OCI-M1 (cell line): ENCODE data around the gene MBP.

Experiments used
- DNase-seq: peaks from one replicate; lab custom pipeline; 2025; lab: John Stamatoyannopoulos, UW

MBP gene

DNA sequence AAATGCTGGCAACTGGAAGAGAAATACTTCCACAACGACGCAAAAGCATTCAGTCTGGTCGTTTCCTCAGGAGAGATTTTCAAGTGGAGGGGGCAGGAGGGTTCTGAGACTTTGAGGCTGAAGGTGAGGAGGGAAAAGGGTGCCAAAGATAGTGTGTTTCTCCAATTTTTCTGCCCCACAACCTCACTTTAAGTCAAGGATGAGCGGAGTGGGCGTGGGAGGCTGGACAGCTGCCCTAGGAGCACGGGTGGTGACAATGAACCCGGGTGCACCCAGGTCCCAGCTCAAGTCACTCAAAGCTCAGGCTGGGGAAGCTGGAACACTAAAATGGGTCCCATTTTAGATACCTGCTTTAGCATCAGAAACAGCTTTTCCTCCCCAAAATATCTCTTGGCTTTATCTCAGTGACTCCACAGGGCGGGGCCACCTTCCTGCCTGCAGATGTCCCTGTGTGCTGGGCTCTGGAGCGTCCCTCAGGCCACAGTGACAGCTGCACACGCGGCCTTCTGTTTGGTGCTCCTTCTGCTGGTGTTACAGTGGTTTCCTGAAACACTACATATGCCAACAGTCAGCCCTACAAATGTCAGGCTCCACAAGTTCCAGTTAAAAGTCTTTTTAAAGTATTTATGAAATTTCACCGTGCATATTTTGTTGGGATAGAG is 1.4 kb upstream of the MBP start:
- peak; percentile 82 for DNase-seq

DNA sequence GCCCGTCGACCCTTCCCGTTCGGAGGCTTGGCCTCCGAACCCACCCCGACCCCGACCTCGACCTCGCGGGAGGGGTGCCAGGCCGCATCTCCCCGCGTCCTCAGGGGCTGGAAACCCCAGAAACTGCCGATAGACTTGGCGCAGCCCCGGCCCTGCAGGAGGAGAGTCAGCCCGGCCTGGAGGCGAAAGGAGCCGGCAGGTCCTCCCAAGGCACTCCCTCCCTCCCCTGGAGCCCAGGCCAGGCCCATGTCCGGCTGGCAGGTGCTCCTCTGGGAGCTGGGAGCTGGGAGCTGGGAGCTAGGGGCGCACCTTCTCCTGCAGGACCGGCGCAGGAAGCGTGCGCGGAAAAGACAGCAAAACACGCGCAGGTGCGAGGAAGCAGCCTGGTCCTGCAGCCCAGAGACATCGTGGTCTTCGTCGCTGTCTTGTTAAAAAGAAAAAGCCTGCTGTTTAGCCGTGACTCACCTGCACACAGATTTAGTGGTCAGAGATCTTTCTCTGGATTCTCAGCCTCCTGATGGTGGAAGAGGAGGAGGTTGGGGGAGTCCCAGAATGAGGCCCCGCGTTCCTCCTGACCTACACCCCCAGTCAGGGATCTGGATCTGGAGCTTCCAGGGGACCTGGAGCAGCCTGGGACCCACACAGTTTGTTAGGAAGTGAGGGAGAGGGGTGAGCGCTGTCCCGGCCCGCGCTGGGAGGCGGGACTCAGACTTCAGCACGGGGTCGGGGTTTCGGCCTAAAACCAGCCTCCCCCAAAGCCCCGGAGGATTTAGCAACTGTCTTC is 660 bp upstream of the MBP start:
- DNase-seq: no peak

DNA sequence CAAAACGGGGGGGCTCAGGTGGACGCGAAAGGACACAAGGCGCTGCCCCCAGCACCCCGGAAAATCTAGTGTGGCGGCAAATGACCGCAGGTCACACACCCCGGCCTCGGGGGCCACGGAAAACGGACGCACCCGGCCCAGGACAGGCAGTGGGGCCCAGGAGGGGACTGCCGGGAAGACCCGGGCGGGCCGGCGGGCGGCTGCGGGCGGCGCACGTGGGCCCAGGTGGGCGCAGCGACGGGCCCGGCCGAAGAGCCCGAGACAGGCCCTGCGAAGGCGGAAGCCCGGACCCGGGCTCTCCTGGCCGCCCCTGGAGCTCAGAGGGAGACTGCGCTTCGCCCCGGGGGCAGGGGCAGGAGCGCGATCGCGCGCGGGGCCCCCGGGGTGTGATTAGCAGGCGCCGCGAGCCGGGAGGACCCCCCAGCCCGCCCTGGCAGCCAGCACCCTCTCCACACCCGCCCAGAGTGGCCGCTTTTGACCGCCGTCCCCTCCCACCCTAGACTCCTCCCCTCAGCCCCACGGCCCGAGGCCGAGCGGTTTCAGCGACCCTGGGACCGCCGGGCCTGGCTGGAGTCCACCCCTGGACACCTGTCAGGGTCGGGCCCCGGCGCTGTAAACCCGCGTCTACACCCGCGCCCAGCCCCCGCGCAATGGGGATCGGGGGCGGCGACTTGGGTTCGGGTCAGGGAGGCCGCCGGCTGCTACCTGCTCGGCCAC is 773 bp downstream of the MBP start:
- peak; percentile 59 for DNase-seq

DNA sequence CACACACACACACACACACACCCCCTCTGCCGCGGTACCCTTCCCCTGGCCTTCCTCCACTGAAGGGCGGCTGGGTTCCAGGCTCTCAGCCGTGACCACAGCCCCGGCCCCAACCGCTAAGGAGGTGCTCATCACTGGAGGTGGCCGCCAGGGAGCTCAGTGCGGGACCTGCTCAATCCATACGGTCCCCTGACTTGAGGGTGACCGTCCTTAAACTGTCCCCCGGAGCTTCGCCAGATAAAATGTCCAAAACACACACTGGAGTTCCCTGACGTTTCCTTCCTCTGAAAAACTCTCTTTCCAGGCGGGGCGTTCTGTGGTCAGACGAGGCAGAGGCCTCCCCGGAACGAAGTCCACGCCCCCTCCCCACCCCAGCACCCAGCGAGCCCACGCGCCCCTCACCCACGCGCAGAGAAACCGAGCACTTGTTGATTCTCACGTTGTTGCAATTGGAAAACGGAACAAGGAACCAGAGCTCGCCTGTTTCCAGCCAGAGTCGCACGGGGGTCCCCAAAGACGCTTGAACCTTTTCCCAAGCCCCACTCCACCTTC is 1.4 kb downstream of the MBP start:
- peak; percentile 60 for DNase-seq

DNA sequence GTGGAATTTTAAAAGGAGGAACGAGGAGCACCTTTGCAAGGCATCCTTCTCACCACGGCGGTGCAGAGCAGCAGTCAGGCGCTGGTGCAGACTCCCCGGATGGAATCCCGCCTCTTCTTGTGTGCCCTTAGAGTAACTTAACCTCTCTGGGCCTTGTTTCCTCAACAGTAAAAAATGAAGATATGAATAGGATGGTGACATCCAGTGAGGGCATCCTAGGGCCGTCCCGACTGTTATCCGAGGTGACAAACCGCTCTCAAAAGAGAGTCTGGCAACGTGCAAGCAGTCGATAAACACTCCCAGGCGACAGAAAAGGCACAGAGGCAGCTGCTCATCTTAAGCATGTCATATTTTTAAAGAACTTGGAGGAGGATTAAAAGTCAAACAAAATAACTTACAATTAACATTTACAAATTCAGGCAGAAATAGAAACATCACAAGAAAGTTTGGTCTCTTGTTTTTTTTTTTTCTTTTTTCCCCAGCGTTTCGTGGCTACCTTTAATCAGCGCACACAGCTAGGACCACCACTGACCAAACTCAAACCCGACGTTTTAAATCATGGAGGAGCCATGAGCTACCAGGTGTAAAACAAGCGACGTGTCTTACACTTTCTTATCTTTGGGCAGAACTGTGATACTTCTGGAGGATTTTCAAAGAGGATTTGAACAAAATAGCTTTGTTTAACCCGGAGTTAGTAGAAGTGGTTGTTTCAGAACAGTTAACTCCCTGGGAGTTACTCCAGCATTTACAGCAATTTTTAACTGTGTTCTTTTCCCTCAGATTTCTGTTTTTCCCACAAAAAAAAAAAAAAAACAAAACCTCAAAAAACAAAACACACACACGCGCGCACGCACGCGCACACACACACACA is 2.1 kb downstream of the MBP start:
- DNase-seq: peak; percentile 59

DNA sequence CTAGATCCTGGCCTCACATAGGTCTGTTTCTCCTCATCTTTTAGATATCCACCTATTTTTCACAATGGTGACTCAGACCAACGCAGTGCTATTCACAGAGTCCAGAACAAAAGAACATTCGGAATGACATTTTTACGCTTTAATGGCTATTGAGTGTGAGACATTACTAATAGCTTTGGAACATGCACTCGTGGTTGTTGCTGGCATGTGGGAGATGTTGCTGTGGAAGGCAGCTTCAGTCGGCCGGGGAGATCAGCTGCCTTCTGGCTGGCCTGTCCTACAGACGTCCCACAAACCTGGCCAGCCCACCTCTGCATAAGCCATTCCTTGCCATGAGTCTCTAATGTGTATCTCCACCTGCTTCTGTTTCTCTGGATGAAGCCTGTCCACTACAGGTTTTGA is 3.4 kb downstream of the MBP start:
- no peak for DNase-seq

DNA sequence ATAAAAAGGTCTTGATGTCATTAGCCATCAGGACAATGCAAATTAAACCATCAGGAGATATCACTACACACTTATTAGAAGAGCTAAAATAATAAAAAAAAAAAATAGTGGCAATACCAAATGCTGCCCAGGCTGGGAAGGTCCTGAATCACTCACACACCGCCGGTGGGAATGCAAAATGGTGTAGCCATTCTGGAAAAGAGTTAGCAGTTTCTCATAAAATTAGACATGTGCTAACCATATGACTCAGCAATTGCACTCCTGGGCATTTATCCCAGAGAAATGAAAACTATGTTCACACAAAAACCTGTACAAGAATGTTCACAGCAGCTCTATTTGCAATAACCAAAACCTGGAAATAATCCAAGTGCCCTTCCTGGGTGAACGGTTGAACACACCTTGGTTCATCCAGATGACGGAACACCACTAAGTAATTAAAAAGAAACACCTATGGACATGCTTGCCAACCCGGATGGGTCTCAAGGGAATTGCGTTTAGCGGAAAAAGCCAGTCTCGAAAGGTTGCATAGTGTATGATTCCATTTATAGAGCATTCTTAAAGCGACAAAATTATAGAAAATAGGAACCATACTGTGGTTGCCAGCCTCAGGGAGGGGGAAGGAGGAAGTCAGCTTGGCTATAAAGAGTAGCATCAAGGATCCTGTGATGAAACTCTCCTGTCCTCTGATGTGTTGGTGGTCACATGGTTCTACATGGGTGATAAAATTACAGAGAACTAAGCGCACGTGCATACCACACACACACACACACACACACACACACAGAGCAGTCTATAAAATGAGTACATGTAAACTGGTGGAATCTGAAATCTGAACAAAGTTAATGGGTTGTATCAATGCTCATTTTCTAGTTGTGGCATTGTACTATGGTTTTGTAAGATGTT is 4.6 kb downstream of the MBP start:
- DNase-seq: peak; percentile 78

DNA sequence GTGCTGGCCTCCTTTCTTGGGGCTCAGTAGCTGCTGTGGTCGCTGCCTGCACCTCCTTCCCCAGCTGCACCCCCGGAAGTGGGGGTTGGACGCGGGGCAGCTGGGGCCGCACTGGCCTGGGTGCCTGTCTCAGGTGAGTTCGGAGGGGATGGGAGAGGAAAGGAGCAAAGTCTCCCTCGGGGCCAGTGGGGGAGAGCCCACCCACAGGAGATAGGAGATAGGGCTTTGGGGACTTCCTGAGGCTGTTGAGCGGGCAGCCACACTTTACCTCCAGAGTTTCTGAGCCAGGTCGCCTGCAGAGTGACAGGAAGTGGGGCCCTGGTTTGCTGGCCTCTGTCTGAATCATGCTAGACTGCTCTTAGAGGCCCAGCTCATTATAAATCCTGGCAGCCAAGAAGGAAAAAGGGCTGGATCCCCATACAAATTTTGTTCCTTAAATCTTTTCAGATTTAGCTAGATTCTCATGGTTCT is 8.1 kb downstream of the MBP start:
- no peak for DNase-seq

DNA sequence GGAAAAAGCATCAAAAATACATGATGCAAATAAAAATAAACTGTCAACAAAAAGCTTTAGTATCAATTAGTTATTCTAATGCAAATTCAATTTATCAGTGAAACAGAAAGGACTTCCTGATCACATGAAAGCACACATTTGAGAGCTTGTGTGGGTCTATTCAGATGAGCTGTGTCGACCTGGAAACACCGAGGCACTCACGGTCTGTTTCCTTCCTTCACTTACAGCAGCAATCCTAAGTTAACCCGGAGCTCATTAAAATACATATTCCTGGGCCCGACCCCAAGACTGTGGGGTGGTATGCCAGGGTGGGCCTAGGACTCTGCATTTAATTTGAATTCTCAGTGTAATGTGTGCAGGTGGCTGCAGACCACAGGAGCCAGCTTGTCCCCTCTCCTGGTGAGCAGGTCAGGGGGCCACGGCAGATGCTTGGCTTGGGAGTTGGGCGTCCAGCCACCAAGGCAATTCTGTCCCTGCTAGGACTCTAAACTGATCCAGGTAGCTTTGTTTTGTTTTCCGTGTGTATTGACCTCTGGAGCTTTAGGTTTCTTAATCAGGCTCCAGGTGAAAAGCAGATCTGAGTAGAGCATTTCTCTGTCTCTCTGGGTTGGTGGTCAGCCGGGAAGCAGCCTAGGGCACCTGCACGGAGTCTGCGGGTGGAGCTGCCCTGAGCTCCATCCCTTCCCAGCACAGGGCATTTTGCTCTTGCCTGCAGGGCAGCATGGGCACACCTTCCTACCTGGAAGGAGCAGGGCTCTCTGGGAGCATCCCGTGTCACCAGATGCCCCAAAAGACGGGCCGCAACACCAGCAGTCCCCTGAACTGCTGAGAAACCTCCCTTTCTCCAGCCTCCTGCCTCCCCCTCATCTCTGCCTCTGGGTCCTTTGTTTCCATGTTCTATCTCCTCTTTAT is 9.0 kb downstream of the MBP start:
- no peak for DNase-seq

DNA sequence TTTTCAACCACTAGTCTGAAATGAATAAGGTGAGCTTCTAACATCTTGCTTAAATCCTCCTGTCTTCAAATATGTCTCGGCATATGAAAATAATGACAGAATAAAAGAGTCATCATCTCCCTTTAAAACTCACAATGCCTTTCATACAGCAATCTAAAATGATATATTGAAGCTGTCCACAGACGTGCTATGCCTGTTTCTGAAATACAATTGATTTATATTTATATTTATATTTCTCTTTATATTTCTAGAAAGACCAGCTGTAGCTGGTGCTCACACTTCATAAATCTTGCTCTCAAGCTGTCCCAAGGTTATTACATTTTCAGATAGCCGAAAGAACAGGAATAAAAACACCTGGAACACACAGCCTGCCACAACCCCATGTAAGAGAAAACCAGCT is 11.1 kb downstream of the MBP start:
- DNase-seq: no peak

DNA sequence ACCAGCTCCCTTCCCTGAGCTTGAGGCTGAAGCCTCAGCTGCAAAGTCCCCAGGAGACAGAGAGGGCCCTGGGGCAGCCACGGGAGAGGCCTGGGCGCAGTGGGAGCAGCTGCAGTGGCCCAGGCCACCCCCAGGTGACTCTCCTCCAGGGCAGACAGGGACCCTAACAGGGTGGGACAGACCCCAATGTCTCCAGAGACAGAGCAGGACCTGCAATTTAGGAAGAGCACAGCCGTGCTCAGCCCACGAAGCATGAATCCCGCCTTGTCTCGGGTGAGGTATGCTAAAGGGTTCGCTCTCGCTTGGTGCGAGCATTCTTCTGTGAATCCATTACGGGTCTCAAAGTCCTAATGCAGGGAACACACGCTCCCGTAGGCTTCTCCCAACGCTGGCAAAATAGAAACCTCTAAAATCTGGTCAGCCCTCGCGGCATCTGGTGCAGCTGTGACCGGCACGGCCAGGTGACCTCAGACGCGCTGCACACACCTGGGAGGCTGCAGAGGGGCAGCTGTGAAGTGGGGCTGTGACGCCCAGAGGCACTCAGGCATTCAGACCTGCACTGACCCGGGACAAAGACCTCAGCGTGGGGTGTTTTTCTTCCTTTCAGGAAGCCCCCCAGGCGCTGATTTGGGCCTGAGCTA is 12.6 kb downstream of the MBP start:
- no peak for DNase-seq

DNA sequence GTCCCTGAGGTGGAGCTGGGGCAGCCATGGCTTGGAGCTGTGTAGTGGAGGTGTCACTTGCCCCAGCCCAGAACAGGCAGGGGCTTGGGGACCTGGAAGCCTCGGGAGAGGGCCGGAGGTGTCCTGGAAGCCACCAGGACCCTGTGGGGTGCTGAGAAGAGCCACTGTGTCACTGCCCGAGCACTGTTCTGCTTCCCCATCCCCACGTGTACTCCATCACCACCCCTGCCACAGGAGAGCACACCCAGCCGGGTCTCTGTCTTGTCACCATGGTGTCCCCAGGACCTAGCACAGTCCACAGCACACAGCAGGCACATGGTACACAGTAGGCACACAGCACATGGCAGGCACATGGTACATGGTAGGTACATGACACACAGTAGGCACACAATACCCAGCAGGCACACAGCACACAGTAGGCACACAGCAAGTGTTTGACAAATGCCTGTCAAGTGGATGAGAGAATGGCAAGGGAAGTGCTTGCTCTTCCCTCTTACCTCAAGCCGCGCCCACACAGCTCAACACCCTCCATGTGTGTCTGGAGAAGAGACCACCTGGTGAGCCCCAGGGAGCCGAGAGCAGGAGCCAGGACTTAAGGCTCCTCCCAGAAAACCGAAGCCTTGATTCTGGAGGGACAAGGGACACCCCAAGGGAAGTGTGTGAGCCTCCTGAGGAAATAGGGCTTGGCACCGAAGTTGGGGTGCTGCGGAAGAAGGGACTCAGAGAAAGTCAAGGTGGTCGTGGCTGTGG is 13.3 kb downstream of the MBP start:
- DNase-seq: no peak

DNA sequence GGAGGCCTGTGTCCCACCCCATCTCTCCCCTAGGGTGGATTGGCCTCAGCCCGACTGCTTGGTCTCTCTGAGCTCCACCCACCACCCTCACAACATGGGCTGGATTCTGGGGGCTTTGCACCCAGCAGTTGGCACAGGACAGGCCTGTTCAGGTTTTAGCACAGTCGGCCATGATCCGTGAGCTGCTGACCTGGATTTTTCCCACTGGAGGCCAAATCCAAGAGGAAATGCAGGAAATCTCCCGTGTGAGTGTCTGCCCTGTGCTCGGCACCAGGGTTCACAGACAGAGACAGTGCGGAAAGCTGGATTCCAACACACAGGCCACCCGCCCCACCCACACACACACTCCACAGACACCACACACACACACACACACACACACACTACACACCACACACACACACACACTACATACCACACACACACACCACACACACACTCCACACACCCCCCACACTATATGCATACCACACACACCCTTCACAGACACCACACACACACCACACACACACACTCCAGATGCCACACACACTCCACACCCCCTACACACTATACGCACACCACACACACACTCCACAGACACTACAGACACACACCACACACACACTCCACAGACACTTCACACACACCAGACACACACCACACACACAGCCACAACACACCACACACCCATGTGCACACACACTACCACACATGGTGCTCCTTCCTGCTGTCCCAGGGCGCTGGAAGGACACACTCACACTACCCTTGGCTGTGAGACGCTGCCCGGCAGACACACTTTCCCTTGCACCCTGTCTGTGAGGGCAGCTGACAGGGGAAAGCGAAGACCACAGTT is 14.1 kb downstream of the MBP start:
- no peak for DNase-seq

DNA sequence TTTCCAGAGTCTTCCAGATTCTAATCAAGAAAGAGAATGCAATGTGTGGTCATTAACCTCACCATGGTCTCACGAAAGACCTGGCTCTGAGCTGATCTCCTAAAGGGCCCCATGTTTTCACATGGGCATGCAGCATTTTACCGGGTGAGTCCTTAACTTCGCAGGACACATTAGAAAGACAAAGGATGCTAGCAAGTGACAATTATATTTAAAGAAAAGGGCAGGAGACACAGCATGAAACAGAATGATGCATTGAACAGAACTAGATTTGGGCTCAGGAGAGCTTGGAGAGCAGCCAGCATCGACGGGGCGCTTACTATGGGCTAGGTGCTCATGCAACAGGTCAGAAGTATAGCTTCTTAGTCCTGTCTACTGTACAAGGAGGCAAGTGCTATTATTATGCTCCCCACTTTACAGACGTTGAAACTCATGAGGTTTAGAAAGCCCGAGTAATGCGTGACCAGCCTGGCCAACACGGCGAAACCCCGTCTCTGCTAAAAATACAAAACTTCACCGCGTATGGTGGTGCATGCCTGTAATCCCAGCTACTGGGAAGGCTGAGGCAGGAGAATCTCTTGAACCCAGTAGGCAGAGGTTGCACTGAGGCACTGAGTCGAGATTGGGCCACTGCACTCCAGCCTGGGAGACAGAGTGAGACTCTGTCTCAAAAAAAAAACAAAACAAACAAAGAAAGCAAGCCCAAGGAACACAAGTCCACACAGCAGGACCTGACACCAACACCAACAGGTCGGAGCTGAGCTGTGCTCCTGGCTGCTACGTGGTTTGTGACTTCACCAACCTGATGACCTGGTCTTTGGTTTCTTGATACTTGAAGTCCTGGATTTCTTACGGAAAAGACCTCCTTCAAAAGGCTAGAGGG is 16.1 kb downstream of the MBP start:
- no peak for DNase-seq

DNA sequence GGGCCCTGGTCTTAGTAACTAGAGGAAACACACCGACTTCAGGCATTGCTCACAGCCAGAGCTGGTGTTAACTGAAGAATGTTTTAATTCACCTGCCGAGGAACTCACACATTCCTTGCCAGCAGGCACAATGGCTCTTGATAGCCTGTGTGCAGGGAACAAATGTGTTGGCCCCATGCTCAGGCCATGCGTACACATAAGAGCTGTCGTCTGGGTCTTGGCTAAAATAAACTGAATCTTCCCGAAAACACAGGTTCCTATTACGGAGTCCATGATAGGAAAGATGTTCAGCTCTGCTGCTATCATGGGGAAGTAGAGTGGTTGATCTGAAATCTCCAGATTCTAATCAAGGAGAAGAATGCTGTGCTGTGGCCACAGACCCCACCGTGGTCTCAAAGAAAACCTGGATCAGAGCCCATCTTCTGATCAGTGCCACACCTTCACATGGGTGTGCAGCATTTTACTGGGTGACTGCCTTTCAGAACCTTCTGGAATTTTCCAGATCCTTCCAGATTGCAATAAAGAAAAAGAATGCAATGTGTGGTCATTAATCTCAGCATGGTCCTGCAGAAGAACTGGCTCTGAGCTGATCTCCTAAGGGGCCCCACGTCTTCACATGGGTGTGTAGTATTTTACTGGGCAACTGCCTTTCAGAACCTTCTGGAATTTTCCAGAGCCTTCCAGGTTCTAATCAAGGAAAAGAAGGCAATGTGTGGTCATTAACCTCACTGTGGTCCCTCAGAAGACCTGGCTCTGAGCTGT is 17.2 kb downstream of the MBP start:
- DNase-seq: peak; percentile 41
